Gastroesophageal sphincter (tissue), 3 donors: ENCODE data around the gene ZDHHC20.

Experiments used
- CTCF ChIP-seq, 4 experiments: fragments of 200-600 bp in 2 of 4; fragments of 450-650 bp in 2 of 4; sonication (generic) in 1 of 4; IDR thresholded peaks; one replicate each; pipeline ENCODE4 v1.5.1; 2017 to 2019; ENCODE audit warnings: antibody characterized with exemption in 4 of 4, mild to moderate bottlenecking in 2 of 4, moderate library complexity in 2 of 4
- POLR2A ChIP-seq, 2 donors: fragments of 450-650 bp; IDR thresholded peaks; one replicate each; pipeline ENCODE4 v1.6.1; 2017; ENCODE audit warnings: antibody characterized with exemption in 2 of 2, mild to moderate bottlenecking in 2 of 2, moderate library complexity in 1 of 2

- TF ChIP-seq POLR2A (IDR thresholded peaks at IDR 0.05) (no peak), CTCF (IDR thresholded peaks at IDR 0.05) (no peak)
Observed at GRCh38 chr13:21364916-21365315, 94.2 kb downstream of the ZDHHC20 start.
